NCI-H2107 treated with DMSO at 0.1 percent for 48 hours (cell line): Measurements from ENCODE around the gene ZNF878.
A peak's percentile ranks its signal among the peaks of the same experiment; 100 is the strongest.

ENCODE experiments used
- DNase-seq: peaks from one replicate; lab custom pipeline; 2025; ENCODE audit not compliant: unreplicated experiment; lab: John Stamatoyannopoulos, UW

The ZNF878 gene

GRCh38 chr19:12035220-12036172 is 17.3 kb downstream of the ZNF878 start, which contains the start of gene ZNF433:
Gene ZNF433 (minus strand): TSS chr19:12035679. CDS start chr19:12035539, 140 bp downstream.
- DNase-seq = peak; percentile 25

GRCh38 chr19:12034620-12035019 is 18.1 kb downstream of the ZNF878 start:
- no peak for DNase-seq

DNA sequence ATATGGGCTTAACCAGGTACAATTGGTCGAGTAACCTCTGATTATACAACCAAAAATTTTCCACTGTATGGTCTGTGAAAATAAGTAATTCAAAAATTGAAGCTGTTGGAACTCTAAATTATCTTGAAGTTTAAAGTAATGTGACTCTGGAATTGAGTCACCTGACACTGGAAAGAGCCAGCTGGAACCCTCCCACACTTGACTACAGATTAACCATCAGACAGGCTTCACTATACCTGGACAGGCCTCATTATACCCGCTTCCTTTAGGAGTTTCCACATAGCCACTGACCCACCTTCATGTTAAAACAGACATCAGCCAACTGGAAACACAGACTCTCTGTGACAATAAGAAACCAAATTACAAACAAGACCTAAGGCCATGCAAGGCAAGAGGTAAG is 18.6 kb downstream of the ZNF878 start:
- DNase-seq = no peak

DNA sequence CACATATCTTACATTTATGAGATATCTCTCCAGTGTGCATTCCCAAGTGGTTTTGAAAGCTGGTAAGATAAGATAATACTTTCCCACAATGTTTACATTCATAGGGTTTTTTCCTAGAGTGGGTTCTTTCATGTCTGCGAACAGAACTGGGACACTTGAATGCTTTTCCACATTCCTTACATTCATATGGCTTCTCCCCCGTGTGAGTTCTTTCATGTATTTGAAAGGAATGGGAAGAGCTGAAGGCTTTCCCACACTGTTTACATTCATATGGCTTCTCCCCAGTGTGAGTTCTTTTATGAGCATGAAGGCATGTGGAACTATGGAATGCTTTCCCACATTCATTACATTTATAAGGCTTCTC is 37.0 kb downstream of the ZNF878 start:
- no peak for DNase-seq

DNA sequence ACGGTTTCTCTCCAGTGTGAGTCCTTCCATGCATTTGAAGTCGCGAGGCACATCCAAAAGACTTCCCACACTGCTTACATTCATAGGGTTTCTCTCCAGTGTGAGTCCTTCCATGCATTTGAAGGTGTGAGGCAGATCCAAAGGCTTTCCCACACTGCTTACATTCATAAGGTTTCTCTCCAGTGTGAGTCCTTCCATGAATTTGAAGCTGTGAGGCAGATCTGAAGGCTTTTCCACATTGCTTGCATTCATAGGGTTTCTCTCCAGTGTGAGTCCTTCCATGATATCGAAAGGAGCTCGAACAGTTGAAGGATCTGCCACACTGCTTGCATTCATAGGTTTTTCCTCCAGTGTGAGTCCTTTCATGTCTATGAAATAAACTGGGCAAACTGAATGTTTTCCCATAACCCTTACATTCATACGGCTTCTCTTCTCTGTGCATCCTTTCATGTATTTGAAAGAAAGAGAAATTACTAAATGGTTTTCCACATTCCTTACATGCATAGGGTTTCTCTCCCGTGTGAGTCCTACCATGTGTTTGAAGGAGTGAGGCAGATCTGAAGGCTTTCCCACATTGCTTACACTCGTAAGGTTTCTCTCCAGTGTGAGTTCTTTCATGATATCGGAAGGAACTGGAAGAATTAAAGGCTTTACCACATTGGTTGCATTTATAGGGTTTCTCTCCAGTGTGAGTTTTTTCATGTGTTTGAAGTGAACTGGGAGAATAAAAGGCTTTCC is 37.6 kb downstream of the ZNF878 start:
- no peak for DNase-seq

GRCh38 chr19:12000152-12000981 is 52.4 kb downstream of the ZNF878 start:
- DNase-seq = no peak

DNA sequence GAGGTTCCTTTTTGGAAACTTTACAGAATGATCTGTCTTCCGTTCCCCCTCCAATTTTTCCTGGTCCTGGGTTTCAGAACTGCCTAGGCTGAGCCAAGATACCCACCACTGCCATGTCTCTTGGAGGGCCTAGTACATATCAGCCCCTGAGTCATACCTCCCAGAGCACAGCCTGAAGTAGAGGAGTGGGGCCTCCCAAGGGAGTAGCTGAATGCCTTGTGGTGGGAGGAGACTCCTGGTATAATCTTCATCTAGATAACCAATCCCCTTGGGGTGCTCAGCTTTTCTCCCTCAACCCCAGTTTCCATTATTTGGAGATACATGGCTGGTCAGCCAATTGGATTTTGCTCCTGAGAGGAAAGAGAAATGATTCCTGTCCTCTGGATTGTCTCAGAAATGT is 57.6 kb downstream of the ZNF878 start:
- DNase-seq = no peak
